Measurements from ENCODE around the gene ADRM1. TPM values are rescaled to one million over a fixed set of nuclear protein-coding genes. Genes with fewer than 3 reads are reported as not detected.

Gene ADRM1
- total and polyA plus RNA-seq, 10 of the 15 experiments (the other 5 are each of a cell fraction or from before 2014, with no cell fraction given): 3.4 to 213 (median 95.9) TPM

DNA sequence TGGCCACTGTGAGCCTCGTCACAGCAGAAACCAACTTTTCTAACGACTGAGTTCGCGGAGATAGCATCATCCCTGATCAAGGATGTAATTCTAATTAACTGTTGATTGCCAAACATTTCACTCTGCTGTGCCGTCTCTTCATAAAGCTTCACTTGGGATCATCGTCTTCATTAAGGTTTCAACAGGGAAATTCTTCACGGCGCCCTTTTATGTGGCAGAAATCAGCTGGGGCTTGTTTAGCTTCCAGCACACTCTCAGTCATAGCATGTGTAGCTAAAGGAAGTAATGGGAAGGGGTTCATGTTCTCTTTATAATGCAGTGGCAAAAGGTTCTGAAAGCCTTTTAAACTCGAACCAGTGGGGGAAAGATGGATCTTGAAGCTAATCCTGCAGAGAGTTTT lies 8.9 kb upstream of the ADRM1 start:
- no peak for FAIRE-seq
- in situ Hi-C loops (cut with MboI): no loop called here
- no TSS peak for BruUV-seq (replicated peaks)

DNA sequence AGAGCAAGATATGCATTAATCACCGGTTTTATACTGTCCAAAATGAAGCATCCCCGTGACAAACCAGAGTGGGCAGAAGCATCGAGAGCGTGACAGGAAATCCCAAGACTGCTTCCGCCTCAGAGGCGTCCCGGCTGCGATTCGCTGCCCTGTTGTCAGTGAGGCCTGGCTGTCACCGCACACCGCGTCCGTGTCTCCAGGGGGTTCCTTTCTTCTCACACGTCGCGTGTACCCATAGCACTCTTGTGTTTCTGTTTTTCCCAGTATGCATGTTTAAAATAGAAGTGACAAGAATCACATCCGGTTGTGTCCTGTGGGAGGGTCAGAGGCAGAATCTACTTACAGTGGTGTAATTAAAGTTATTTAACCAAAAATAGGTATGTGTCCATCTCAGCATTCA lies 8.3 kb upstream of the ADRM1 start:
- FAIRE-seq: no peak
- DNase-seq (ENCODE audit: low read depth, low spot score): peak; percentile 16
- intact Hi-C loops (cut with micrococcal nuclease; ENCODE audit: unreplicated experiment) (no loop called here), in situ Hi-C loops (cut with MboI) (no loop called here)
- BruUV-seq (replicated peaks): TSS peak; percentile 67
- SMC1A ChIA-PET (ENCODE audit: uncharacterized antibody, unreplicated experiment): no interaction called here
- Histone ChIP-seq H3K79me2 (ENCODE audit: control insufficient read depth, insufficient read depth, low read length) (no peaks in the 10 kb centered on the region), H3K4me1 (ENCODE audit: control insufficient read depth, insufficient read depth, low read length) (no peaks in the 10 kb centered on the region), H3K27me3 (replicated peaks in 1 of 2; ENCODE audit: control insufficient read depth in 2 of 2, insufficient read depth in 2 of 2, low read length in 1 of 2) (no peaks in the 10 kb centered on the region), H3K36me3 (ENCODE audit: control insufficient read depth in 2 of 2, insufficient read depth in 2 of 2, low read length in 1 of 2) (peaks cover 6 to 7% of the 10 kb centered on the region in 2 experiments), H3K4me2 (ENCODE audit: control insufficient read depth, insufficient read depth) (no peak overlapping the region), H4K20me1 (ENCODE audit: control insufficient read depth, insufficient read depth) (no peaks in the 10 kb centered on the region), H3K27ac (ENCODE audit: control insufficient read depth, insufficient read depth) (no peak overlapping the region), H3K4me3 (no peak overlapping the region), H3K9ac (ENCODE audit: control insufficient read depth, insufficient read depth, low read length) (no peak overlapping the region), H2AFZ (ENCODE audit: control insufficient read depth, low read depth, low read length) (no peak overlapping the region), H3K9me3 (replicated peaks; ENCODE audit: control insufficient read depth, insufficient read depth, low read length) (no peaks in the 10 kb centered on the region)
- CTCF ChIA-PET: no interaction called here
- WGBS (ENCODE audit: insufficient coverage, insufficient replicate concordance, low lambda C conversion rate, missing lambda C conversion rate): 96% methylated on average over 17 of the region's 17 CpGs
- ATAC-seq: no peak
- RAD21 ChIA-PET (ENCODE audit: unreplicated experiment): no interaction called here
- POLR2A ChIA-PET: no interaction called here
- no peak for TF ChIP-seq MEF2A (IDR thresholded peaks at IDR 0.05; ENCODE audit: insufficient read depth, low read depth, low read length)
- TF ChIP-seq, protein P1, sequence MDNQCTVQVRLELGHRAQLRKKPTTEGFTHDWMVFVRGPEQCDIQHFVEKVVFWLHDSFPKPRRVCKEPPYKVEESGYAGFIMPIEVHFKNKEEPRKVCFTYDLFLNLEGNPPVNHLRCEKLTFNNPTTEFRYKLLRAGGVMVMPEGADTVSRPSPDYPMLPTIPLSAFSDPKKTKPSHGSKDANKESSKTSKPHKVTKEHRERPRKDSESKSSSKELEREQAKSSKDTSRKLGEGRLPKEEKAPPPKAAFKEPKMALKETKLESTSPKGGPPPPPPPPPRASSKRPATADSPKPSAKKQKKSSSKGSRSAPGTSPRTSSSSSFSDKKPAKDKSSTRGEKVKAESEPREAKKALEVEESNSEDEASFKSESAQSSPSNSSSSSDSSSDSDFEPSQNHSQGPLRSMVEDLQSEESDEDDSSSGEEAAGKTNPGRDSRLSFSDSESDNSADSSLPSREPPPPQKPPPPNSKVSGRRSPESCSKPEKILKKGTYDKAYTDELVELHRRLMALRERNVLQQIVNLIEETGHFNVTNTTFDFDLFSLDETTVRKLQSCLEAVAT (IDR thresholded peaks at IDR 0.05): no peak
- no peak for TF ChIP-seq WRNIP1 (IDR thresholded peaks at IDR 0.05; ENCODE audit: borderline replicate concordance, low read depth, low read length)
- TF ChIP-seq, protein P2, sequence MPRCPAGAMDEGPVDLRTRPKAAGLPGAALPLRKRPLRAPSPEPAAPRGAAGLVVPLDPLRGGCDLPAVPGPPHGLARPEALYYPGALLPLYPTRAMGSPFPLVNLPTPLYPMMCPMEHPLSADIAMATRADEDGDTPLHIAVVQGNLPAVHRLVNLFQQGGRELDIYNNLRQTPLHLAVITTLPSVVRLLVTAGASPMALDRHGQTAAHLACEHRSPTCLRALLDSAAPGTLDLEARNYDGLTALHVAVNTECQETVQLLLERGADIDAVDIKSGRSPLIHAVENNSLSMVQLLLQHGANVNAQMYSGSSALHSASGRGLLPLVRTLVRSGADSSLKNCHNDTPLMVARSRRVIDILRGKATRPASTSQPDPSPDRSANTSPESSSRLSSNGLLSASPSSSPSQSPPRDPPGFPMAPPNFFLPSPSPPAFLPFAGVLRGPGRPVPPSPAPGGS (IDR thresholded peaks at IDR 0.05; ENCODE audit: borderline replicate concordance, insufficient read depth, low read depth, low read length, poor library complexity, severe bottlenecking): no peak
- TF ChIP-seq PML (IDR thresholded peaks at IDR 0.05; ENCODE audit: low read length): no peak
- 0 out of 2 replicates have a peak, but pooled peaks have one; percentile 14 for TF ChIP-seq PAX5 (IDR thresholded peaks at IDR 0.05; ENCODE audit: borderline replicate concordance, low read depth, low read length)
- TF ChIP-seq SPI1 (IDR thresholded peaks at IDR 0.05; ENCODE audit: borderline replicate concordance, insufficient read depth, low read depth, low read length): peak; percentile 3; the same call in 1 of the 2 replicates
- TF ChIP-seq ZNF217 (IDR thresholded peaks at IDR 0.05): no peak
- TF ChIP-seq, protein P3, sequence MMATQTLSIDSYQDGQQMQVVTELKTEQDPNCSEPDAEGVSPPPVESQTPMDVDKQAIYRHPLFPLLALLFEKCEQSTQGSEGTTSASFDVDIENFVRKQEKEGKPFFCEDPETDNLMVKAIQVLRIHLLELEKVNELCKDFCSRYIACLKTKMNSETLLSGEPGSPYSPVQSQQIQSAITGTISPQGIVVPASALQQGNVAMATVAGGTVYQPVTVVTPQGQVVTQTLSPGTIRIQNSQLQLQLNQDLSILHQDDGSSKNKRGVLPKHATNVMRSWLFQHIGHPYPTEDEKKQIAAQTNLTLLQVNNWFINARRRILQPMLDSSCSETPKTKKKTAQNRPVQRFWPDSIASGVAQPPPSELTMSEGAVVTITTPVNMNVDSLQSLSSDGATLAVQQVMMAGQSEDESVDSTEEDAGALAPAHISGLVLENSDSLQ (IDR thresholded peaks at IDR 0.05): peak; percentile 33; the same call in 1 of the 2 replicates

More for the DNA sequence above, 8.9 kb upstream of the ADRM1 start:
- Histone ChIP-seq H3K9ac (ENCODE audit: control insufficient read depth, insufficient read depth, low read length) (no peak overlapping the region), H3K27me3 (replicated peaks in 1 of 2; ENCODE audit: control insufficient read depth in 2 of 2, insufficient read depth in 2 of 2, low read length in 1 of 2) (no peaks in the 10 kb centered on the region), H2AFZ (ENCODE audit: control insufficient read depth, low read depth, low read length) (no peak overlapping the region), H3K4me1 (ENCODE audit: control insufficient read depth, insufficient read depth, low read length) (no peaks in the 10 kb centered on the region), H3K36me3 (ENCODE audit: control insufficient read depth in 2 of 2, insufficient read depth in 2 of 2, low read length in 1 of 2) (peaks cover 6 to 7% of the 10 kb centered on the region in 2 experiments), H3K4me2 (ENCODE audit: control insufficient read depth, insufficient read depth) (no peak overlapping the region), H3K79me2 (ENCODE audit: control insufficient read depth, insufficient read depth, low read length) (no peaks in the 10 kb centered on the region), H4K20me1 (ENCODE audit: control insufficient read depth, insufficient read depth) (no peaks in the 10 kb centered on the region), H3K9me3 (replicated peaks; ENCODE audit: control insufficient read depth, insufficient read depth, low read length) (no peaks in the 10 kb centered on the region), H3K27ac (ENCODE audit: control insufficient read depth, insufficient read depth) (no peak overlapping the region), H3K4me3 (no peak overlapping the region)
- RAD21 ChIA-PET (ENCODE audit: unreplicated experiment): no interaction called here
- ATAC-seq (no peak), DNase-seq (ENCODE audit: low read depth, low spot score) (no peak)
- intact Hi-C loops (cut with micrococcal nuclease; ENCODE audit: unreplicated experiment): no loop called here
- WGBS (ENCODE audit: insufficient coverage, insufficient replicate concordance, low lambda C conversion rate, missing lambda C conversion rate): 87% methylated on average over 9 of the region's 9 CpGs
- SMC1A ChIA-PET (ENCODE audit: uncharacterized antibody, unreplicated experiment): no interaction called here
- POLR2A ChIA-PET: no interaction called here
- TF ChIP-seq, protein P4, sequence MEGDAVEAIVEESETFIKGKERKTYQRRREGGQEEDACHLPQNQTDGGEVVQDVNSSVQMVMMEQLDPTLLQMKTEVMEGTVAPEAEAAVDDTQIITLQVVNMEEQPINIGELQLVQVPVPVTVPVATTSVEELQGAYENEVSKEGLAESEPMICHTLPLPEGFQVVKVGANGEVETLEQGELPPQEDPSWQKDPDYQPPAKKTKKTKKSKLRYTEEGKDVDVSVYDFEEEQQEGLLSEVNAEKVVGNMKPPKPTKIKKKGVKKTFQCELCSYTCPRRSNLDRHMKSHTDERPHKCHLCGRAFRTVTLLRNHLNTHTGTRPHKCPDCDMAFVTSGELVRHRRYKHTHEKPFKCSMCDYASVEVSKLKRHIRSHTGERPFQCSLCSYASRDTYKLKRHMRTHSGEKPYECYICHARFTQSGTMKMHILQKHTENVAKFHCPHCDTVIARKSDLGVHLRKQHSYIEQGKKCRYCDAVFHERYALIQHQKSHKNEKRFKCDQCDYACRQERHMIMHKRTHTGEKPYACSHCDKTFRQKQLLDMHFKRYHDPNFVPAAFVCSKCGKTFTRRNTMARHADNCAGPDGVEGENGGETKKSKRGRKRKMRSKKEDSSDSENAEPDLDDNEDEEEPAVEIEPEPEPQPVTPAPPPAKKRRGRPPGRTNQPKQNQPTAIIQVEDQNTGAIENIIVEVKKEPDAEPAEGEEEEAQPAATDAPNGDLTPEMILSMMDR (IDR thresholded peaks at IDR 0.05 in 2 of 3, conservative IDR thresholded peaks at IDR 0.05 in 1 of 3; ENCODE audit: control insufficient read depth in 2 of 3, extremely low read depth in 1 of 3, insufficient read depth in 1 of 3, low read depth in 3 of 3, low read length in 3 of 3): no peak
- CTCF ChIA-PET: no interaction called here
